ENCODE data around the gene TMED1.

The TMED1 gene

DNA sequence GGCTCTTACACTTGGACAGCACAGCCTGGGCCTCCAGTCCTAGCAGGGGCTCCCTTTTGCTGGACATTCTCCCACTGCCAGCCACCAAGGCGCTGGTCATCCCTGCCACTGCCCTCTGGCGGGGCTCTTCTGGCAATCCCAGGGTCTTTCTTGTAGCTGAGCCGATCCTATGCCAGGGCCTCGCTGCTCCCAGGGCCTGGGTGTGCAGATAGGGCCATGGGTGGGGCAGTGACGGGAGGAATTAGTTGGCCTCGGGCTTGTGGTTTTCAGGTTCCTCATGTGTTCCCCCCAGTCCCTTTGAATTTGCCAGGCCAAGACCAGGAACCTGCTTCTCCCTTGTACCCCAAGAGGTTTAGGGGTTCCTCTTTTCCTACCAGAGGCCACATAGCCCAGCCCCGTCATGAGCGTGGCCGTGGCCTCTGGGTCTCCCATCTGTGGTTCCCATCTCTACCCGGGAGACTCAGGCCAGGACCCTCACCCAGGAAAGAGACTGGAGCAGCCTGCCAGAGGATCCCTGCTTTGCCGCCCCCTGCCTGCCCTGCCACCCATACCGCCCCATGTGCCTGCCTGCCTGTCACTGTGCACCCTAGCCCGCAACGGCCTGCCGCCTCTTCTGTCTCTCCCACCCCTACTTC is 26.2 kb downstream of the TMED1 start:
- DNase-seq (ENCODE audit: low spot score) = no peak

DNA sequence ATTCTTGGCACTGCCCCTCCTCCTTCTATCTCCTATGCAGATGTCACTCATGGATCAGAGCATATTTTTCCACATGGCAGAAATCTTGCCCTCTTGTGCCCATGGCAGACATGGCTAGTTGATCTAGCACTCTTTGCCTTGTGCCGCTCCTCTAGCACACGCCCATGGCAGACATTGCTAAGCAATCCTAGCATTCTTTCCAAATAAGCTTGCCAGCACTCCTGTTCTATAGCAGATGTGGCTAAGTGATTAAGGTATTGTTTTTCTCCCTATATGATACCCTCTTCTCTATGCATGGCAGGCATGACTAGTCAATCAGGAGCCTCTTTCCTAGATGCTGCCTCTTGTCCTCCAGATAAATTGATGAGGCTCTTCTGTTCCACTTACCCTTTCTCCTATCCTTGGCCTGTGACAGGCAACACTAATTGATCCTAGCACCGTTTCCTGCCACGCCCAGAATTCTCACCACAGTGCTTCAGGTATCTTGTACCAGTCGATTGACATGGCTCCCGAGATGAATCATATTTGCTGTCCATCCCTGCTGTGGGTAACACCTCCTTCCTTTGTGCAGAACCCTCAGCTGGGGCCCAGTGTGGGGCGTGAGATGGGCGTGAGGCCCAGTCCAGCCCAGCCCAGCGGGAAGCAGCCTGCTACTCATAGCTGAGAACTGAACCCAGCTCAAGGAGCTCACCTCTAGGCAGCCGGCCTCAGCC is 26.9 kb downstream of the TMED1 start:
- DNase-seq (ENCODE audit: low spot score) = peak; percentile 16

DNA sequence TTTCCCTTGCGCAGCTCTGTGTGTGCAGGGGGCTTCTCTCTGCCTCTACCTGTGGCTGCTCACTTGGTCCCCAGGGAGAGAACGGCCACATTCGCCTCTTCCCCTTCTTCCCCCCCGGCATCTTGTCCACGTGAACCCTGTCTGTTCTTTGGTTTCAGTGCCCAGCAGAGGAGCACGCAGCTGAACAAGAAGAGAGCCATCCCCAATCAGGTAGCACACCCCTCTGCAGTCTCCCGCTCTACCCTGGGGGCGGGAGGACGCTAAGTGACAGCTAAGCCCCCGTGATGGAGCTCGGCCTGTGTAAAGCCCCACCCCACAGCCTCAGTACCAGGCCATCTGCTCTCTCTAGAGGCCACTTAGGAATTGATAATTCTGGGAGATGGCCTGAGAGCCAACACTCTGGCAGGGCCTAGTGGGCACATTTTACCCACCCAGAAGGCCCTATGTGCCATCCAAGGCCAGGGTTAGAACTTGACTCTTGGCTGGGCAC is 30.2 kb downstream of the TMED1 start:
- DNase-seq (ENCODE audit: low spot score) = no peak

DNA sequence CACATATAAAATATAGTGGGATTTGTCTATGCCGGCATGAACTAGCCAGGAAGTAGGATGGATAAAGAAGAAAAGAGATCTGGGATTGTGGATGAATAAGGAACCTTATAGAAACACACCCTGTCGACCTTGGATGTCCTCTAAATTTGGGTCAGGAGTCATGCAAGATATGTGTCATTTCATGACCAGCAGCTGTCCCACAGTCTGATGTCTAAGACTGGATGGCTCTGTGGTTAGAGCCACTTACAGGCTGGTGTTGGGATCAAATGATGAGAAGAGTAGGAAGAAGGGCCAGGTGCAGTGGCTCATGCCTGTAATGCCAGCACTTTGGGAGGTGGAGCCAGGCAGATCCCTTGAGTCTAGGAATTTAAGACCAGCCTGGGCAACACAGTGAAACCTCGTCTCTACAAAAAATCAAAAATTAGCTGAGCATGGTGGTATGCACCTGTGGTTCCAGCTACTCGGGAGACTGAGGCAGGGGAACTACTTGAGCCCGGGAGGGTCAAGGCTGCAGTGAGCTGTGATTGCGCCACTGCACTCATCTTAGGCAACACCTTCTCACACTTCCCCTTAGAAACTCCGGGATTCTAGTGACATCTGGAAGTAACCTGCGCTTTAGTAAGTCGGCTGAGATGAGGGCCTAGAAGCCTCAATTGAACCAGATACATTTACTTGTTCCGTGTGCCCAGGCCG is 30.8 kb downstream of the TMED1 start:
- DNase-seq (ENCODE audit: low spot score) = no peak

DNA sequence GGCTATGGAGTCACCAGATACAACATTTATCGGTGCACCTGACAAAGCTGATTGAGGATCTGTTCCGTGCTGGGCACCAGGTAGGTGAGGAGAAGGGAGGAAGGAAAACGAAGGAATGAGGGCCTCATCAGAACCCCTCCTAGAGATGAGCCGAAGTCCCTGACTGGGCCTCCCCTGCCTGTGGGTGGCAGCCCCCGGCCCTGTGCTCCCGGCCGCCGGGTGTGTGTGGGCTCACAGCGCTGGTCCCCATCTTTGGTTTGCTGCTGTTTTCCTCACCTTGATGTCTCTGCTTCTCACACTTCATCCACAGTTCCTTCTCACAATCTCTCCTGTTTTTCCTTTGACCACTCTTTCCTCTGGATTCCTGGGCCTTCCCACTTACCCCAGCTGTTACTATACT is 32.8 kb downstream of the TMED1 start:
- DNase-seq (ENCODE audit: low spot score) = no peak

DNA sequence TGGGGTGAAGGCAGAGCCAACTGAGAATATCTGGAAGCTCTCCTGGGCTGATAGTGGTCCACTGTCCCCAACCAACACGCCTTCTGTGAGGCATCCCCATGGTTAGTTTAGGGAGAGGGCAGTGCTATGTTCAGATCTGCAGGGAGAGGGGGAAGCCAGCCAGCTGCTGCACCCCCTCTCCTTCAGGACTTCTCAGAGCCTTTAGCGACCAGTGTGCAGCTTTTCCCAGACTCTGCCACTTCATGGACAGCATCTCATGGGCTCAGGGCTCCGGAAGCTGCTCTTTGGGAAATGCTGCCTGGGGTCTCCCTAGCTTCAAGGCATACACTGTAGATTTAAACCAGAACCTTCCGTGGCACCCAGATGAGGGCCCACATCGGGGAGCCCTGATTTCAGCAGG is 33.5 kb downstream of the TMED1 start:
- no peak for DNase-seq (ENCODE audit: low spot score)

DNA sequence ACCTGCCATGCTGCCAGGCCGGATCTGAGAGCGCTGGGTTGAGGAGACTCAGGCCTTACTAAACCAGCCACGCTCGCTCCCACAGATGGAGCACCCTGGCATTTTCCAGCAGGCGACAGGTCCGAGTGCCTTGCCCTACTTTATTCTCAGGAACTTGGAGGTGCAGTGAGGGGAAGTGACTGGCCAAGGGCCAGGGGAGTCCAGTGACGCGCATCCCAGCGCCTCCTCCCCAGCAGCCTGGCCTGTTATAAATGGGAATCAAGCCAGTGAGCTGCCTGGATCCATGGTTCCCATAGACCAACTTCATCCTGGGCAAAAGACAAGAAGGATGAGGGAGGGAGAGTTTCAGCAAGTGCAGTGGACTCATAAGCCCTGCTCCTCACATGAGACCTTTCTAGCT is 35.5 kb downstream of the TMED1 start:
- no peak for DNase-seq (ENCODE audit: low spot score)

DNA sequence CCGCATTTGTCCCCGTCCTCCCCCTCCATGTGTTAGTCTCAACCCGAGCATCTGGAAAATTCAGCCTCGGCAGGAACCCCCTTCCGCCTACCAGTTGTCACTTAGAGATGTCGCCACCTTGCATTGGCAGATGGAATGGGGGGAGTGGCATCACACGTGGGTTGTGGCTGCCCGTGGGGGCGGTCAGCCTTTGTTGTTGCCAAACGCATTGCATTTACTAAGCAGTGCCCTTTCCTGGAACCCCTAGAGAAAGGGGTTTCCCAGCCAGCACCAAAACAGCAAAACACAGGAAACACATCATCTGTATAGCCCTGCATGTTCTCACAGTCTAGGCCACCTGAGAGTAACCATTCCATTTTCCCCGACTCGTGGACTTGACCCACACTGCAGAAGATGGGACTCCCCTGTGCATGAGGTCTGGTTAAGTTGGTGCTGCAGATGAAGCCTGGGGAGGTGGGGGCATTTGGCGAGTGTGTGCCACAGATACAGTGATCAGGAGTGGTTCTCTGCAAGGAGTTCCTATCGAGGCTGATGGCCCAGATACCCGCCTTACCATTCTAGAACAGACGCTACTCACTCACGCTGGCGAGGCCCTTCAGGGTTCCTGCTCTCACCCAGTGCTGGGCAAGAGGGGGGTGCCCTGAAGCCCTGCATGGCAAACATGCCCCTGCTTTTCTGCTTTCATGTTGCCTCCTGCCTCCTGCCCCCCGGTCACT is 38.3 kb downstream of the TMED1 start:
- DNase-seq (ENCODE audit: low spot score) = no peak

DNA sequence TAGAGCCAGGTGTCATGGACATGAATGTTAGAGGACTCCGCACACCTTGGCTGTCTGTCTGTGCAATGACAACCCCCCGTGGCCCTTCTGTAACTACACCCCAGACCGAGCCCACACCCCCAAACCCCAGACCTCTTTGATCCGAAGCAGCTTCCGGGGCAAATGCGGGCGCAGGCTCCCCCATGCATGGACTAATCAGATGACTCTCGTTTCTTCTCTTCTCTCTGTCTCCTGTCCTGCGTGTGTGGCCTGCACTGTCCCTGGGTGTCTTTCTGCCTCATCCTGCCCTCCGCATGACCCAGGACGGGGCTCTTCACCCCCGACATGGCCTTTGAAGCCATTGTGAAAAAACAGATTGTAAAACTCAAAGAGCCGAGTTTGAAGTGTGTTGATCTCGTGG is 38.9 kb downstream of the TMED1 start:
- DNase-seq (ENCODE audit: low spot score) = no peak

DNA sequence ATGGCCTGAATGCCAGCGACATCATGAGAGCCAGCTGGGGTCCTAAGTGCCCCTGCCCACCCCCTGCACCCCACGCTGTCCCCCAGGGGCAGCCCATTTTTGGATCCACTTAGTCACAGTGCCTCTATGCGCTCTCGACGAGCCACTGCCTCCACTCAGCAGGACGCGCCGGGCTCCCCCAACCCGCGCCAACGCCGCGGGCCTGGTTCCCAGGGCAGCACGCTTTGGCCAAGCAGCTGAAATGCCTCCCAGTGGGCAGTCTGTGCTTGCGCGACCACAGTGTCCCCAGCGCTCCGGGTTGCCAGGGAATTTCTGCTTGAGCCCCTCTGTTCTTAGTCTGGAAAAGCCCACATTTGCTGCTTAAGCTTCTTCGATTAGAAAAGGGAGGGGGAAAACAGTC is 39.4 kb downstream of the TMED1 start:
- DNase-seq (ENCODE audit: low spot score) = no peak

DNA sequence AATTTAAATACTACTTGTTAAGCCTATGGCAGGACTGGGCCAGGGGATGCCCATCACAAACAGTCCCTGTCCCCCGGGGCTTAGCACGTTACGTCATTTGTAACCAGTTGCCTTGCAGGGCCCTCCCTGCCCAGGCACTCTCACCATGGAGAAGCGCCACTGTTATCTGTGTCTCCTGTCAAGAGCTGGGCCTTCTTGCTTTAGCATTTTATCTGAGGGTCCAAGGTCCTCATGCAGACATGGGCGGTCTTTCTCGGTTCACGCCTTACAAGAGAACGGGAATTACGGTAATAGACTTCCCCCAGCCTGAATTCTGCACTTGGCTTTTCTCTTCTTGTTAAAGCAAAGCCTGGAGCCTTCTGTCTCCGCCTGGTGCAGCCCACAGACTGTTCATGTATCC is 46.1 kb downstream of the TMED1 start:
- no peak for DNase-seq (ENCODE audit: low spot score)

DNA sequence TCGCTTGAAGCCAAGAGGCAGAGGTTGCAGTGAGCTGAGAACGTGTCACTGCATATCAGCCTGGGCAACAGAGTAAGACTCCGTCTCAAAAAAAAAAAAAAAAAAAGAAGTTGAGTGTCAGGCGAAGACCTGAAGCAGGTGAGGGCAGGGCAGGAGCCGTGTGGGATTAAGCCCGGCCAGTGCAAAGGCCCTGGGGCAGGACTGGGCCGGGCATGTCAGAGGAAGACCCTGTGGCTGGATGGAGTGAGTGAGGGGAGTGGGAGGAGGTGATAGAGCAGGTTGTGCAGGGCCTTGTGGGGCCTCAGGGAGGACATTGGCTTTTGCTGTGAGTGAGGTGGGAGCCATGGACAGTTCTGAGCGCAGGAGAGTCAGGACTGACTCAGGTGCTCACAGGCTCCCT is 47.9 kb downstream of the TMED1 start:
- no peak for DNase-seq (ENCODE audit: low spot score)

DNA sequence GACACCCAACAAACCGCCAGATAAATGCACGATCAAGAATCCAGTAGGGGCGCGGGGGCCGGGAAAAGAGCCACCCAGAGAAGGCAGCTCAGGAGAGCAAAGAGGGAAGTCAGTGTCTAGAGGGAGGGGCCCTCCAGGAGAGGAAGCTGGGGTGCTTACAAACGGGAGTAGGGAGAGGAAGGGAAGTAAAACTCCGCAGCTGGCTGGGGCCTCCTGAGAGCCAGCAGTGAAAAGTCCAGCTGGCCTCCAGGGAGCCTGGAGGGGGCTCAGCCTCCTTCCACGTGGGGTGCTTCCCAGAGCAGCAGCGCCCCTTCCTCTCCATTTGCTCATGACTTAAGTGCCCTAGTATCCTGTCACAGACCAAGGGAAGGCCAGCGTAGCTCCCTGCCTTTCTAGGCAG is 51.8 kb downstream of the TMED1 start:
- no peak for DNase-seq (ENCODE audit: low spot score)

DNA sequence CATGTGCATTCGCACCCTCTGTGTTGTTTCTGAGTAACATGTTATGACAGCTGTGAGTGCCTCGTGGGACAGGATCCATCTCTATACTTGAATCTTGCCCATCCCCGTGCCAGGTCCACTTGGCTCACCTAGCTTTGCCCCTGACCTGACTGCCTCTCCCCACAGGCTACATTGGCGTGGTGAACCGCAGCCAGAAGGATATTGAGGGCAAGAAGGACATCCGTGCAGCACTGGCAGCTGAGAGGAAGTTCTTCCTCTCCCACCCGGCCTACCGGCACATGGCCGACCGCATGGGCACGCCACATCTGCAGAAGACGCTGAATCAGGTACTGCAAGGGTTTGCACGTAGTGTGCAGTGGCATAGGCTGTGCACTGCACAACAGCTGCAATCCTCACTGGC is 53.2 kb downstream of the TMED1 start:
- no peak for DNase-seq (ENCODE audit: low spot score)

Measured in AG08395 (cell line).